ENCODE data around the gene FLT3LG.
"Not testable (repeated sequence)": the region's sequence is repeated elsewhere in the genome, so short reads cannot be mapped to it uniquely, and the experiment has no call there.

FLT3LG gene

GRCh38 chr19:49441210-49441959, 32.6 kb upstream of the FLT3LG start, which contains the start of gene SLC17A7:
Gene SLC17A7 (minus strand): TSS chr19:49441527. CDS start chr19:49441379, 148 bp downstream.
- DNase-seq = no peak

GRCh38 chr19:49441960-49442350, 32.1 kb upstream of the FLT3LG start:
- no peak for DNase-seq

GRCh38 chr19:49442354-49442753, 31.7 kb upstream of the FLT3LG start:
- no peak for DNase-seq

GRCh38 chr19:49442771-49443365, 31.1 kb upstream of the FLT3LG start:
- no peak for DNase-seq

GRCh38 chr19:49443366-49444099, 30.5 kb upstream of the FLT3LG start:
- DNase-seq = peak; percentile 77

- DNase-seq = not testable (repeated sequence)
These were observed 29.8 kb upstream of the FLT3LG start for GRCh38 chr19:49444100-49444700.

GRCh38 chr19:49445997-49446396, 28.0 kb upstream of the FLT3LG start:
- no peak for DNase-seq

GRCh38 chr19:49447485-49448431, 26.3 kb upstream of the FLT3LG start:
- no peak for DNase-seq

- no peak for DNase-seq
These were observed 25.6 kb upstream of the FLT3LG start for GRCh38 chr19:49448432-49448786.

- no peak for DNase-seq
These were observed 23.6 kb upstream of the FLT3LG start for GRCh38 chr19:49450405-49450804.

GRCh38 chr19:49451430-49452181, 22.4 kb upstream of the FLT3LG start, which contains the start of gene PIH1D1:
Gene PIH1D1 (minus strand): TSS chr19:49451814. CDS start chr19:49451574, 240 bp downstream.
- DNase-seq = peak; percentile 93

GRCh38 chr19:49453013-49453756, 20.8 kb upstream of the FLT3LG start, which contains the start of gene ALDH16A1:
Gene ALDH16A1 (plus strand): TSS chr19:49453225. CDS start chr19:49453332, 107 bp downstream.
- DNase-seq = peak; percentile 94

- DNase-seq = no peak
These were observed 20.2 kb upstream of the FLT3LG start for GRCh38 chr19:49453757-49454240.

- DNase-seq = no peak
These were observed 18.2 kb upstream of the FLT3LG start for GRCh38 chr19:49455773-49456172.

- DNase-seq = no peak
These were observed 17.7 kb upstream of the FLT3LG start for GRCh38 chr19:49456326-49456725.

- no peak for DNase-seq
These were observed 15.5 kb upstream of the FLT3LG start for GRCh38 chr19:49458567-49458903.

- DNase-seq = no peak
These were observed 14.6 kb upstream of the FLT3LG start for GRCh38 chr19:49459388-49459787.

- DNase-seq = not testable (repeated sequence)
These were observed 12.9 kb upstream of the FLT3LG start for GRCh38 chr19:49461130-49461529.

- no peak for DNase-seq
These were observed 12.4 kb upstream of the FLT3LG start for GRCh38 chr19:49461656-49462055.

- no peak for DNase-seq
These were observed 11.5 kb upstream of the FLT3LG start for GRCh38 chr19:49462492-49462891.

Measured in NCI-H1417 treated with DMSO at 0.1 percent for 48 hours (cell line).